ENCODE data around the gene CCDC159. TPM values are rescaled to one million over a fixed set of nuclear protein-coding genes. Genes with fewer than 3 reads are reported as not detected.

The CCDC159 gene
- total RNA-seq, 1 donor from 2014 or later, result 1.8 TPM

DNA sequence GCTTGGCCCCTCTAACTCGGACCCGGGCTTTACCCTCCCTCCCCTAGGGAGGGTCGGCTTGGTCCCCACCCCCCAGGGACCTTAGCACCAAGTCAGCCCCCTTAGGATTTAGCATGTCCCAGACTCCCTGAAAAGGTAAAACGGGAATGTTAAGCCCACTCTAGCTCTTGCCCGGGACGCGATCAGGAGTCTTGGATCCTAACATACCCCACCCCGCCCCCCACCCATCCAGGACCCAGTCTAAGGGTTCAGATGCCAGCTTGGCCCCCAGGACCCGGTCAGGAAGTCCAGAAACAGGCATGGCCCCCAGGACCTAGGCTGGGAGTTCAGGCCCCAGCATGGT lies 37.4 kb downstream of the CCDC159 start:
- Mint-ChIP-seq H3K9me3 (no peaks in the 10 kb centered on the region), H3K36me3 (no peaks in the 10 kb centered on the region), H3K4me3 (peak overlapping the region; percentile 77), H3K27ac (no peak overlapping the region), H3K4me1 (peaks cover 23% of the 10 kb centered on the region), H3K27me3 (ENCODE audit: insufficient read depth, low read depth) (peaks cover 33% of the 10 kb centered on the region)
- H3K27ac ChIP-seq, result no peak overlapping the region
- no peaks in the 10 kb centered on the region for H3K79me2 ChIP-seq (ENCODE audit: low read depth)
- DNase-seq (ENCODE audit: low spot score), result peak; percentile 41
- TF ChIP-seq, protein P1, sequence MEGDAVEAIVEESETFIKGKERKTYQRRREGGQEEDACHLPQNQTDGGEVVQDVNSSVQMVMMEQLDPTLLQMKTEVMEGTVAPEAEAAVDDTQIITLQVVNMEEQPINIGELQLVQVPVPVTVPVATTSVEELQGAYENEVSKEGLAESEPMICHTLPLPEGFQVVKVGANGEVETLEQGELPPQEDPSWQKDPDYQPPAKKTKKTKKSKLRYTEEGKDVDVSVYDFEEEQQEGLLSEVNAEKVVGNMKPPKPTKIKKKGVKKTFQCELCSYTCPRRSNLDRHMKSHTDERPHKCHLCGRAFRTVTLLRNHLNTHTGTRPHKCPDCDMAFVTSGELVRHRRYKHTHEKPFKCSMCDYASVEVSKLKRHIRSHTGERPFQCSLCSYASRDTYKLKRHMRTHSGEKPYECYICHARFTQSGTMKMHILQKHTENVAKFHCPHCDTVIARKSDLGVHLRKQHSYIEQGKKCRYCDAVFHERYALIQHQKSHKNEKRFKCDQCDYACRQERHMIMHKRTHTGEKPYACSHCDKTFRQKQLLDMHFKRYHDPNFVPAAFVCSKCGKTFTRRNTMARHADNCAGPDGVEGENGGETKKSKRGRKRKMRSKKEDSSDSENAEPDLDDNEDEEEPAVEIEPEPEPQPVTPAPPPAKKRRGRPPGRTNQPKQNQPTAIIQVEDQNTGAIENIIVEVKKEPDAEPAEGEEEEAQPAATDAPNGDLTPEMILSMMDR (IDR thresholded peaks at IDR 0.05), result no peak
- TF ChIP-seq EZH2phosphoT487 (IDR thresholded peaks at IDR 0.05), result no peak
- no peak for TF ChIP-seq EZH2 (IDR thresholded peaks at IDR 0.05)
- peaks cover 23% of the 10 kb centered on the region for H3K27me3 ChIP-seq
- H4K20me1 ChIP-seq (ENCODE audit: low read depth), result peaks cover 15% of the 10 kb centered on the region
- no peaks in the 10 kb centered on the region for H3K9me3 ChIP-seq (ENCODE audit: low read depth)
- no peaks in the 10 kb centered on the region for H3K36me3 ChIP-seq
- H3K4me1 ChIP-seq, result no peaks in the 10 kb centered on the region
- no peak overlapping the region for H3K9ac ChIP-seq
- peak overlapping the region; percentile 51 for H3K4me3 ChIP-seq
- H3F3A ChIP-seq (ENCODE audit: low read depth), result peaks cover 54% of the 10 kb centered on the region
- H3K4me2 ChIP-seq, result peak overlapping the region; percentile 75
- H2AFZ ChIP-seq (replicated peaks), result no peak overlapping the region

DNA sequence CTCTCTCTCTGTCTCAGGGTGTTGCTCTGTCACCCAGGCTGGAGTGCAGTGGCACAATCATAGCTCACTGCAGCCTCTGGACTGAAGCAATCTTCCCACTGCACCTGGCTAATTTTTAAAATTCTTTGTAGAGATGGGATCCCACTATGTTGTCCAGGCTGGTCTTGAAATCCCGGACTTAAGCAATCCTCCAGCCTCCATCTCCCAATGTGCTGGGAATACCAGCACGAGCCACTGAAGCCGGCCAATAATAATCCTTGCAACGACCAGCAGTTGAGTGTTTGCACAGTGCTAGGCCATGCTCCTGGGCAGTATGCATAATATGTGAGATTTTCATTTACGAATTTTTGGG lies 38.4 kb downstream of the CCDC159 start:
- peaks cover 15% of the 10 kb centered on the region for H4K20me1 ChIP-seq (ENCODE audit: low read depth)
- no peak overlapping the region for H3K4me3 ChIP-seq
- no peak overlapping the region for H3K27ac ChIP-seq
- H3K4me2 ChIP-seq, result peak overlapping the region; percentile 75
- H3K9me3 Mint-ChIP-seq, result no peaks in the 10 kb centered on the region
- no peaks in the 10 kb centered on the region for H3K79me2 ChIP-seq (ENCODE audit: low read depth)
- peaks cover 22% of the 10 kb centered on the region for H3K4me1 Mint-ChIP-seq
- H3K9me3 ChIP-seq (ENCODE audit: low read depth), result no peaks in the 10 kb centered on the region
- no peak overlapping the region for H3K9ac ChIP-seq
- H3K36me3 ChIP-seq, result no peaks in the 10 kb centered on the region
- H3K4me3 Mint-ChIP-seq, result peak overlapping the region; percentile 77
- H3F3A ChIP-seq (ENCODE audit: low read depth), result peaks cover 49% of the 10 kb centered on the region
- no peaks in the 10 kb centered on the region for H3K36me3 Mint-ChIP-seq
- H3K27me3 Mint-ChIP-seq (ENCODE audit: insufficient read depth, low read depth), result peaks cover 33% of the 10 kb centered on the region
- H3K27ac Mint-ChIP-seq, result no peak overlapping the region
- no peaks in the 10 kb centered on the region for H3K4me1 ChIP-seq
- peaks cover 23% of the 10 kb centered on the region for H3K27me3 ChIP-seq
- DNase-seq (ENCODE audit: low spot score), result no peak
- TF ChIP-seq EZH2 (IDR thresholded peaks at IDR 0.05), result no peak
- TF ChIP-seq EZH2phosphoT487 (IDR thresholded peaks at IDR 0.05), result no peak
- TF ChIP-seq, protein P1 (IDR thresholded peaks at IDR 0.05), result no peak
- H2AFZ ChIP-seq (replicated peaks), result no peak overlapping the region

DNA sequence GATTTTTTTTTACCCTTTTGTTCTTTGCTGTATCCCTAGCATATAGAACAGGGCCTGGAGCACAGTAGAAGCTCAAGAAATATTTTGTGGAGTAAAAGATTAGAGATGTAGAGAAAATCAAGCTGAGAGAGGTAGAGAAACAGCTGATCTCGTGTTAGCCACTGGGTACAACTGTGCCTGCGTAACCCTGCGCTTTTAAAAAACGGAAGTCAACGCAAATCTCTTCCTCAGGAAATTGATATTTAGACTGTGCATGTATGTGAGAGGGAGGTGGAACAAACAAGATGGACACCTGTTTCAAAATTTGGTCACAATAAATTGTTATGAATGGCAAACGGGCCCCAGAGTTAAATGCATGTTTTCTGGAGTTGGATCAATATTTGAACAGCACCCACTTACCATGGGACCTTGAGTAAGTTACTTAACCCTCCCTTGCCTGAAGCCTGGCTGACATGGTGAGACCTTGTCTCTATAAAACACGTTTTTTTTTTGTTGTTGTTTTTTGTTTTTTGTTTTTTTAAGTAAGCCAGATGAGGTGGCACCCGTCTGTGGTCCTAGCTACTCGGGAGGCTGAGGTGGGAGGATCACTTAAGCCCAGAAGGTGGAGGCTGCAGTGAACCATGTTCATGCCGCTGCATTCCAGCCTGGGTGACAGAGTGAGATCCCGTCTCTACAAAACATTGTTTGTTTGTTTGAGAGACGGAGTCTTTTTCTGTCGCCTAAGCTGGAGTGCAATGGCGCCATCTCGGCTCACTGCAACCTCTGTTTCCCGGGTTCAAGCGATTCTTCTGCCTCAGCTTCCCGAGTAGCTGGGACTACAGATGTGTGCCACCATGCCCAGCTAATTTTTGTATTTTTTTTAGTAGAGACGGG lies 41.1 kb downstream of the CCDC159 start:
- TF ChIP-seq EZH2 (IDR thresholded peaks at IDR 0.05) (no peak), EZH2phosphoT487 (IDR thresholded peaks at IDR 0.05) (no peak)
- TF ChIP-seq, protein P1 (IDR thresholded peaks at IDR 0.05), result no peak
- H3K27ac ChIP-seq, result no peak overlapping the region
- Mint-ChIP-seq H3K4me3 (no peak overlapping the region), H3K9me3 (no peaks in the 10 kb centered on the region), H3K36me3 (no peaks in the 10 kb centered on the region), H3K27me3 (ENCODE audit: insufficient read depth, low read depth) (peaks cover 22% of the 10 kb centered on the region), H3K27ac (no peak overlapping the region), H3K4me1 (peaks cover 9% of the 10 kb centered on the region)
- H3K4me2 ChIP-seq, result no peak overlapping the region
- no peaks in the 10 kb centered on the region for H3K9me3 ChIP-seq (ENCODE audit: low read depth)
- no peaks in the 10 kb centered on the region for H3K4me1 ChIP-seq
- DNase-seq (ENCODE audit: low spot score), result no peak
- no peak overlapping the region for H3K4me3 ChIP-seq
- H3F3A ChIP-seq (ENCODE audit: low read depth), result peaks cover 25% of the 10 kb centered on the region
- H3K27me3 ChIP-seq, result peaks cover 17% of the 10 kb centered on the region
- H3K36me3 ChIP-seq, result no peaks in the 10 kb centered on the region
- H3K9ac ChIP-seq, result no peak overlapping the region
- H2AFZ ChIP-seq (replicated peaks), result no peak overlapping the region
- peaks cover 9% of the 10 kb centered on the region for H4K20me1 ChIP-seq (ENCODE audit: low read depth)
- no peaks in the 10 kb centered on the region for H3K79me2 ChIP-seq (ENCODE audit: low read depth)

Measured in neural progenitor cell (in vitro differentiated cells).